HG03354 (cell line): ENCODE results near the gene ZNF592.
"Not testable (repeated sequence)": the region's sequence is repeated elsewhere in the genome, so short reads cannot be mapped to it uniquely, and the experiment has no call there.

ENCODE experiments used
- ATAC-seq: cut with Tn5 transposase; IDR thresholded peaks from one replicate; pipeline ENCODE4 v1.9.1; 2021; ENCODE audit warnings: mild to moderate bottlenecking; ENCODE audit not compliant: unreplicated experiment, poor library complexity, severe bottlenecking

The ZNF592 gene

DNA sequence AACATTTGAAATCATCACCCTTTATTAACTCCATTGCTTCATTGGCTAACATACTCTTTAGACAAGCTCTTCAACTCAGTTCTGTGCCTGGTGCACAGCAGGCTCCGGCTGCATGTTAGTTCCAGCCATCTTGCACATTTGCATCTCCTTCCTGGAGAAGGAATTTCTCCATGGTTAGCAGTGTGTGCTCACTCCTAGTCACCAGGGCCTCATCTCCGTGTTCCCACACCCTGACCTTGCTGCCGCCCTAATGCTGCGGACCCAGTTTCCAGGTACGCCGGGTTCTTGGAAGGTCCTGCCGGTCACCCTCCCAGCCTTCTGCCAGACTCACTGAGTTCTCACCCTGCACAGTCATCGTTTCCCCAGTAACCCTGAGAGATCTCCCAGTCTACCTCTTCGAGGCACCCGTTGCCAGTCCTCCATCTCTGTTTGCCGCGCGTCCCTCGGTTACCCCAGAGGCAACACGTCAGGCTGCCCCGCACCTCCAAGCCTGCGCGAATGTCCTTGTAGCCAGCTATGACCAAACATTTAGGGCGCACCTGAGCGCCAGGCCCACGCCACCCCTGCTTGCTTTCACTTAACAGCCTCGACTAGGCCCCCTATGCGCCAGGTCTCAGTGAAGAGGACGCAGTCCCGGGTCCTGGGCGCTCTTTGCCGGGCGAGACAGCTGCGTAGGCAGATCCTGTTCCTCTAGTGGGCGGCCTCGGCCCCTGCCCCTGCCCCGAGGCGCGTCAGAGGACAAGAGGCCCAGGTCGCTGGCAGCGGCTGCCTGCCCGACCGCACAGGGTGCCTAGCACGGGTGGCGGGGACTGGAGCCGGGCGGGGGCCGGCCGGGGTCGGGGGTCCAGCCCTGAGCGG lies 747 bp upstream of the ZNF592 start:
- peak; percentile 58 for ATAC-seq

GRCh38 chr15:84749111-84749991 lies 959 bp downstream of the ZNF592 start:
- ATAC-seq, result peak; percentile 18

- ATAC-seq, result peak; percentile 35
These were observed 2.2 kb downstream of the ZNF592 start for GRCh38 chr15:84750583-84751092.

- not testable (repeated sequence) for ATAC-seq
These were observed 3.3 kb downstream of the ZNF592 start for GRCh38 chr15:84751721-84752120.

DNA sequence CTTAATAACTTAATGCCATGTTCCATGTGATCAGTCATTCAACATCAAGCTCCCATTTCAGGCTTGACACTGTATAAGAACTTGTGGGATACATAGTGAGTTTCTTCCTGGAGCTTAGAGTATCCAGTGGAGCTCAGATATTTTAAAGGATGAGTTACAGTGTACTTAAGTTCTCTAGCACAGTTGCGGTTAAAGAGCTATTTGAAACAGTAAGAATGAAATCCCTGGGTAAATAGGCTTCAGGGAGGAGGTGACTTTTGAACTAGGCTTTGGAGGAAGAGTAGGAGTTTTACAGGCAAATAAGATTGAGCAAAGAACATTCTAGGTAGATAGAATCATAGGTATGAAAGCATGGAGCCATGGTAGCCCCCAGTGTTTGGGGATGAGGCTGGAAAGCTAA lies 3.8 kb downstream of the ZNF592 start:
- no peak for ATAC-seq

DNA sequence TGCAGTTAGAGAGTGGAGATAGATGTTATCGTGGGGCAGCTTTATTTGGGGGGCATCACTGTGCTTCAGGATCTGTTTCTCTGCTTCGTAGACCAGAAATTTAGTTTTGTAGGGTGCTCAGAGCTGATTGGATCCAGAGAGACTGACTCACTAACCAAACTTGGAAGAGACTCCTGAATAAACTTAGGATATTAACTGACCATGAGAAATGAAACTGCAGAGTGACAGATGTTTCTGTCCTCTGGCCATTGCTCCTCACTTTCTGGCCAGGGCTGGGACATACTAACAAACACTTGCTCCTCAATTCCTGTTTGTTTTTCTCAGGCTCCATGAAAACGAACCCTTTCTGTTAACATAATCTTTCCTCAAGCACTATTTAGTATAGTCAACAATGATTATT lies 4.3 kb downstream of the ZNF592 start:
- no peak for ATAC-seq

DNA sequence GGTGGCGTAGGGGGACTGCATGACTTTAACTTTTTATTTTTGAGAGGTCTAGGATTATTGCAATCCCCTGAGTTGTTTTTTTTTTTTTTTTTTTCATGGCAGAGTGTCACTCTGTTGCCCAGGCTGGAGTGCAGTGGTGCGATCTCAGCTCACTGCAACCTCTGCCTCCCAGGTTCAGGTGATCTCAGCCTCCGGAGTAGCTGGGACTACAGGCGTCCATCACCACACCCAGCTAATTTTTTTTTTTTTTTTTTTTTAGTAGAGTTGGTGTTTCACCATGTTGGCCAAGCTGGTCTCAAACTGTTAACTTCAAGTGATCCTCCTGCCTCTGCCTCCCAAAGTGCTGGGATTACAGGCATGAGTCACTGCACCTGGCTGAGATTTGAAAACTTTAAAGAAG lies 6.5 kb downstream of the ZNF592 start:
- ATAC-seq, result not testable (repeated sequence)

DNA sequence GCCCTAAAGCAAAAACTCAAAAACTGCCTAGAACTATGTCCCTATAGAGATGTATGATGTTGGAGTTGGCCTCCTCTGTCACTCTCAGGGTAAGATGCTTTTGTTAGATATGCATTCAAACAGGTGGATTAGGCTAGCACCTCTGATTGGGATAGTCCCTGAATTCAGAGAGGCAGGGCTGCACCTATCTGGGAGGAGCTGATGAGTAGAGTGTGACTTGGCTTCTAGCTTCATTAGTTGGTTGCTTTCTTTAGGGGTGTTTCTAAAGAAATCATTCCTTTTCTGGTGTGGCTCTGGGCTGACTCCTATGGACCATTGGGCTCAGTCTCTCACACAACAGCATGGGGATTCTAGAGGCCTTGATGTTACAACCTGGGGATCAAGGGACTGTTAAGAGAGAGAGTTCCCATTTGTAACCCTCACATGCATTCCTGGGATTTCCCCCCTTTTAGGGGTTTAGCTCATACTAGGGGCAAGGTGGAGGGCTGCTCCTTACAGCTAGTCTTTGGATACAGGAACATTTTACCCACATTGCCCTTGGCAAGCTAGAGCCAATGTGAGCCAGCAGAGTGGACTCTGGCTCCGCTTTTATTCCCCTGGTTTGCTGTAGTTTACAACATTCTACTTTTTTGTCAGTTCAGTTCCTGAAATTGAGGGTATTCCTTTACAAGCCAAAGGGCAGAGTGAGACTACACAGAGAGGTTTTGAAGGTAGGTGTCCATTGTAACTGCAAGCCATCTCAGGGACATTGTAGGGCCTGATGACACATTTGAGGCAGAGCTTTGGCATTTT lies 7.5 kb downstream of the ZNF592 start:
- no peak for ATAC-seq

GRCh38 chr15:84759018-84759417 lies 10.6 kb downstream of the ZNF592 start:
- ATAC-seq, result no peak

- no peak for ATAC-seq
These were observed 11.8 kb downstream of the ZNF592 start for GRCh38 chr15:84760219-84760618.

- peak; percentile 73 for ATAC-seq
These were observed 13.3 kb downstream of the ZNF592 start for GRCh38 chr15:84761607-84762131.

- no peak for ATAC-seq
These were observed 14.6 kb downstream of the ZNF592 start for GRCh38 chr15:84762840-84763572.

- ATAC-seq, result no peak
These were observed 16.2 kb downstream of the ZNF592 start for GRCh38 chr15:84764585-84764984.

DNA sequence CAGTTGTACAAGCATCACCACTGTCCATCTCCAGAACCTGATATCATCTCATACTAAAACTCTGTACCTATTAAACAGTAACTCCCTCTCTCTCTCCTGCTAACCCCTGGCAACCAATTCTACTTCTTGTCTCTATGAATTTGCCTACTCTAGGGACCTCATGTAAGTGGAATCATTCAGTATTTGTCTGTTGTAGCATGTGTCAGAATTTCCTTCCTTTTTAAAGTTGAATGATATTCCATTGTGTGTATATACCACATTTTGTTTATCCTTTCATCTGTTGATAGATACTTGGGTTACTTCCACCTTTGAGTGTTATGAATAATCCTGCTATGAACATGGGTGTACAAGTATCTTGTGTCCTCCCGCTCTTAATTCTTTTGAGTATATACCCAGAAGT lies 16.6 kb downstream of the ZNF592 start:
- ATAC-seq, result no peak

- no peak for ATAC-seq
These were observed 17.3 kb downstream of the ZNF592 start for GRCh38 chr15:84765675-84766074.

GRCh38 chr15:84766461-84767035 lies 18.2 kb downstream of the ZNF592 start:
- no peak for ATAC-seq

DNA sequence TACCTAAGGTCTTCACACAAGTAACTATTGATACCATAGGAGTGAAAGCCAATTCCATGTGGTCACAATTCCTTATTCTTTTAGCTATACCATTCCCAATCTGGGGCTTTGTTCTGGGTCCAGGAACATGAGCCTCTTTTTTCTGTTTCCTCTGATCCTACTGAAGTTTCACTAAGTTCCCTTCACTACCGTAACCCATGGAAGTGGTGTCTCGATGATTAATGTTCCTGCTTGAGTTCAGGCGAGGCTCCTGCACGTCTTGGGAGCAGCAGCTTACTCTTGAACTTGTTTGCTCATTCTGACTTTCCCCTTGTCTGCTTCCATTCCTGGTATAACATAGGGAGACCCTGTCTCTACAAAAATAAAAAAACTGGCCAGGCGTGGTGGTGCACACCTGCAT lies 23.6 kb downstream of the ZNF592 start:
- ATAC-seq, result no peak

DNA sequence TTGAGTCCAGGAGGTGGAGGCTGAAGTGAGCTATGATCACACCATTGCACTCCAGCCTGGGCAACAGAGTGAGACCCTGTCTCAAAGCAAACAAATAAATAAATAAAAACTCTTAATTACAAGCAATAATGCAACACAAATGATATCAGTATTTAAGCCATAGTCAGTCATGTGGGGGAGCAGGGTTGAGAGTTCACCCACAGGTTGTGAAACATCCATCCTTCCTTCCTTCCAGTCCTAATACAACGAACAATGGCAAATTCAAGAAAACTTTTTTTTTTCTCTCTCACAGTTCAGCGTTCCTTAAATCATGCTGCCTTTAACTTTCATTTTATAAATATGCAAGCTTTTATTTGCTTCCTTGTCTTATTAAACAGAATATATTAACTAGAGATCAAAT lies 24.1 kb downstream of the ZNF592 start:
- ATAC-seq, result no peak

GRCh38 chr15:84773716-84774115 lies 25.3 kb downstream of the ZNF592 start:
- no peak for ATAC-seq
